Sigmoid colon (tissue), 7 donors: Measurements from ENCODE around the gene PFKL. TPM values are rescaled to one million over a fixed set of nuclear protein-coding genes. Genes with fewer than 3 reads are reported as not detected.

Experiments used
- DNase-seq: peaks from one replicate; pipeline ENCODE4 v3.0.0-alpha.2; 2019
- H3K27ac ChIP-seq, 4 donors: fragments of 200-600 bp; sonication (generic); one replicate each; pipeline ENCODE4 v1.5.1; 2016 to 2019; ENCODE audit warnings: mild to moderate bottlenecking in 1 of 4
- H3K27me3 ChIP-seq, 3 donors: fragments of 200-600 bp; sonication (generic); one replicate each; pipeline ENCODE4 v1.5.1; 2019; ENCODE audit warnings: mild to moderate bottlenecking in 1 of 3
- H3K36me3 ChIP-seq, 4 donors: fragments of 200-600 bp; sonication (generic); one replicate each; pipeline ENCODE4 v1.5.1; 2016 to 2019
- H3K4me1 ChIP-seq, 4 donors: fragments of 200-600 bp; sonication (generic); one replicate each; pipeline ENCODE4 v1.5.1; 2017 to 2019
- H3K4me3 ChIP-seq, 4 donors: fragments of 200-600 bp; sonication (generic); one replicate each; pipeline ENCODE4 v1.5.1; 2017 to 2019; ENCODE audit warnings: mild to moderate bottlenecking in 2 of 4, moderate library complexity in 1 of 4
- H3K9me3 ChIP-seq, 4 donors: fragments of 200-600 bp in 3 of 4; sonication (generic) in 3 of 4; one replicate each; pipeline versions ENCODE4 v1.5.1 to v1.6.1; 2013 to 2019
- CTCF ChIP-seq, 4 experiments: fragments of 450-650 bp in 3 of 4; fragments of 200-600 bp in 1 of 4; IDR thresholded peaks; one replicate each; pipeline ENCODE4 v1.5.1; 2016 to 2019; ENCODE audit warnings: antibody characterized with exemption in 4 of 4, mild to moderate bottlenecking in 3 of 4, moderate library complexity in 2 of 4
- EP300 ChIP-seq, 4 donors: sonication (generic); formaldehyde crosslinking; IDR thresholded peaks; one replicate each; pipeline ENCODE4 v1.6.1; 2017; ENCODE audit warnings: antibody characterized with exemption in 4 of 4
- POLR2A ChIP-seq, 2 donors: fragments of 450-650 bp; IDR thresholded peaks; one replicate each; pipeline ENCODE4 v1.6.1; 2016; ENCODE audit warnings: antibody characterized with exemption in 2 of 2, mild to moderate bottlenecking in 2 of 2, moderate library complexity in 2 of 2
- POLR2AphosphoS5 ChIP-seq, 4 donors: sonication (generic); formaldehyde crosslinking; IDR thresholded peaks; one replicate each; pipeline ENCODE4 v1.6.1; 2017; ENCODE audit warnings: antibody characterized with exemption in 4 of 4
- WGBS, 2 donors: extraction: QIAGEN DNeasy Blood & Tissue Kit; methylation state at CpG; one replicate each; pipeline ENCODE4 v1.1.7; 2013; 5-methylcytosine and 5-hydroxymethylcytosine counted together
- intact Hi-C: fragments of 100-400 bp; cut with DNase I; formaldehyde crosslinking; loops from one replicate; pipeline ENCODE4 v1.15.1; 2023
- polyA plus RNA-seq, 3 donors: library from polyadenylated mRNA; stranded (reverse); fragments of 200-250 nt; gene quantifications; one replicate each; pipeline ENCODE4 v1.2.3, GENCODE V29; 2013
- total RNA-seq, 4 donors: library from RNA; depleted of rRNA; stranded (reverse); fragments of >200 nt; gene quantifications; one replicate each; pipeline ENCODE4 v1.1.0, GENCODE V29; 2016
- donor health status: healthy with polysubstance abuse.
- donor health status: Bipolar disorder and iron deficiency.
- donor health status: healthy.

Gene PFKL
- total and polyA plus RNA-seq, 7 donors: 38.0 to 159 (median 69.8) TPM

- no peaks in the 10 kb centered on the region for H3K27me3 ChIP-seq
- H3K27ac ChIP-seq: no peak overlapping the region
- intact Hi-C loops: no loop called here
- DNase-seq: no peak
- H3K9me3 ChIP-seq: no peaks in the 10 kb centered on the region
- H3K4me3 ChIP-seq: no peak overlapping the region
- H3K36me3 ChIP-seq: peaks cover 16 to 79% (median 42%) of the 10 kb centered on the region in 4 donors
- 92 to 94% methylated on average over 22 of the region's 22 CpGs for WGBS, 2 donors
- TF ChIP-seq CTCF (IDR thresholded peaks at IDR 0.05): no peak
- TF ChIP-seq POLR2A (IDR thresholded peaks at IDR 0.05): no peak
- no peak for TF ChIP-seq POLR2AphosphoS5 (IDR thresholded peaks at IDR 0.05)
- TF ChIP-seq EP300 (IDR thresholded peaks at IDR 0.05): no peak
- H3K4me1 ChIP-seq: no peaks in the 10 kb centered on the region
Measured at GRCh38 chr21:44312089-44312488, 12.2 kb downstream of the PFKL start.

- no peak overlapping the region for H3K27ac ChIP-seq
Measured at GRCh38 chr21:44312716-44313115, 12.9 kb downstream of the PFKL start.

GRCh38 chr21:44313451-44313850 lies 13.6 kb downstream of the PFKL start:
- Histone ChIP-seq H3K4me1 (no peaks in the 10 kb centered on the region), H3K9me3 (no peaks in the 10 kb centered on the region), H3K4me3 (no peak overlapping the region), H3K36me3 (peaks cover 16 to 84% (median 49%) of the 10 kb centered on the region in 4 donors), H3K27me3 (no peaks in the 10 kb centered on the region), H3K27ac (no peak overlapping the region)
- intact Hi-C loops: no loop called here
- TF ChIP-seq POLR2AphosphoS5 (IDR thresholded peaks at IDR 0.05) (no peak), POLR2A (IDR thresholded peaks at IDR 0.05) (no peak), EP300 (IDR thresholded peaks at IDR 0.05) (no peak), CTCF (IDR thresholded peaks at IDR 0.05) (no peak)
- DNase-seq: no peak
- WGBS, 2 donors: 85 to 92% methylated on average over 13 of the region's 13 CpGs

More at GRCh38 chr21:44312716-44313115, 12.9 kb downstream of the PFKL start:
- TF ChIP-seq EP300 (IDR thresholded peaks at IDR 0.05) (no peak), CTCF (IDR thresholded peaks at IDR 0.05) (no peak), POLR2A (IDR thresholded peaks at IDR 0.05) (no peak), POLR2AphosphoS5 (IDR thresholded peaks at IDR 0.05) (no peak)
- no peaks in the 10 kb centered on the region for H3K9me3 ChIP-seq
- WGBS, 2 donors: 96% methylated on average over 19 of the region's 19 CpGs
- peaks cover 16 to 81% (median 45%) of the 10 kb centered on the region in 4 donors for H3K36me3 ChIP-seq
- intact Hi-C loops: no loop called here
- no peak for DNase-seq
- no peaks in the 10 kb centered on the region for H3K4me1 ChIP-seq
- no peaks in the 10 kb centered on the region for H3K27me3 ChIP-seq
- no peak overlapping the region for H3K4me3 ChIP-seq

- no peaks in the 10 kb centered on the region for H3K27me3 ChIP-seq
- DNase-seq: no peak
- intact Hi-C loops: no loop called here
- H3K4me1 ChIP-seq: no peaks in the 10 kb centered on the region
- H3K4me3 ChIP-seq: no peak overlapping the region
- TF ChIP-seq POLR2AphosphoS5 (IDR thresholded peaks at IDR 0.05) (no peak), CTCF (IDR thresholded peaks at IDR 0.05) (no peak), POLR2A (IDR thresholded peaks at IDR 0.05) (no peak), EP300 (IDR thresholded peaks at IDR 0.05) (no peak)
- H3K27ac ChIP-seq: no peak overlapping the region
- H3K36me3 ChIP-seq: peaks cover 16 to 90% (median 50%) of the 10 kb centered on the region in 4 donors
- WGBS, 2 donors: 87 to 89% methylated on average over 15 of the region's 15 CpGs
- no peaks in the 10 kb centered on the region for H3K9me3 ChIP-seq
Measured at GRCh38 chr21:44314128-44314527, 14.3 kb downstream of the PFKL start.

- Histone ChIP-seq H3K4me1 (no peaks in the 10 kb centered on the region), H3K36me3 (peaks cover 16 to 95% (median 52%) of the 10 kb centered on the region in 4 donors), H3K4me3 (no peak overlapping the region), H3K27me3 (no peaks in the 10 kb centered on the region), H3K27ac (no peak overlapping the region), H3K9me3 (no peaks in the 10 kb centered on the region)
- no peak for DNase-seq
- TF ChIP-seq POLR2A (IDR thresholded peaks at IDR 0.05): no peak
- no peak for TF ChIP-seq EP300 (IDR thresholded peaks at IDR 0.05)
- no peak for TF ChIP-seq CTCF (IDR thresholded peaks at IDR 0.05)
- TF ChIP-seq POLR2AphosphoS5 (IDR thresholded peaks at IDR 0.05): no peak
- intact Hi-C loops: no loop called here
- 92 to 95% methylated on average over 11 of the region's 11 CpGs for WGBS, 2 donors
Measured at GRCh38 chr21:44314561-44314960, 14.7 kb downstream of the PFKL start.
